Upper lobe of left lung (tissue), 4 donors: ENCODE results near the gene MEF2C.

Experiments used
- EP300 ChIP-seq, 4 donors: sonication (generic); formaldehyde crosslinking; IDR thresholded peaks; one replicate each; pipeline ENCODE4 v1.5.1; 2017; ENCODE audit warnings: antibody characterized with exemption in 4 of 4, control low read depth in 2 of 4
- POLR2A ChIP-seq, 4 donors: fragments of 450-650 bp; IDR thresholded peaks; one replicate each; pipeline ENCODE4 v1.5.1; 2016 to 2017; ENCODE audit warnings: antibody characterized with exemption in 4 of 4, mild to moderate bottlenecking in 2 of 4
- TF ChIP-seq, protein P1 (sequence below), 6 experiments: fragments of 450-650 bp in 4 of 6; fragments of 200-600 bp in 2 of 6; sonication (generic) in 2 of 6; IDR thresholded peaks; one replicate each; pipeline ENCODE4 v1.5.1; 2016 to 2019; ENCODE audit warnings: antibody characterized with exemption in 6 of 6

GRCh38 chr5:88682881-88683361 is 200.1 kb downstream of the MEF2C start:
- TF ChIP-seq POLR2A (IDR thresholded peaks at IDR 0.05) (no peak), EP300 (IDR thresholded peaks at IDR 0.05) (no peak)
- TF ChIP-seq, protein P1, sequence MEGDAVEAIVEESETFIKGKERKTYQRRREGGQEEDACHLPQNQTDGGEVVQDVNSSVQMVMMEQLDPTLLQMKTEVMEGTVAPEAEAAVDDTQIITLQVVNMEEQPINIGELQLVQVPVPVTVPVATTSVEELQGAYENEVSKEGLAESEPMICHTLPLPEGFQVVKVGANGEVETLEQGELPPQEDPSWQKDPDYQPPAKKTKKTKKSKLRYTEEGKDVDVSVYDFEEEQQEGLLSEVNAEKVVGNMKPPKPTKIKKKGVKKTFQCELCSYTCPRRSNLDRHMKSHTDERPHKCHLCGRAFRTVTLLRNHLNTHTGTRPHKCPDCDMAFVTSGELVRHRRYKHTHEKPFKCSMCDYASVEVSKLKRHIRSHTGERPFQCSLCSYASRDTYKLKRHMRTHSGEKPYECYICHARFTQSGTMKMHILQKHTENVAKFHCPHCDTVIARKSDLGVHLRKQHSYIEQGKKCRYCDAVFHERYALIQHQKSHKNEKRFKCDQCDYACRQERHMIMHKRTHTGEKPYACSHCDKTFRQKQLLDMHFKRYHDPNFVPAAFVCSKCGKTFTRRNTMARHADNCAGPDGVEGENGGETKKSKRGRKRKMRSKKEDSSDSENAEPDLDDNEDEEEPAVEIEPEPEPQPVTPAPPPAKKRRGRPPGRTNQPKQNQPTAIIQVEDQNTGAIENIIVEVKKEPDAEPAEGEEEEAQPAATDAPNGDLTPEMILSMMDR (IDR thresholded peaks at IDR 0.05), result no peak
